Measurements from ENCODE around the gene PRKAA1. TPM values are rescaled to one million over a fixed set of nuclear protein-coding genes. Genes with fewer than 3 reads are reported as not detected.

PRKAA1 gene
- total RNA-seq (2022) (58.1 and 62.7 TPM in 2 replicates), Bru-seq, nascent RNA (percentile 88 among the genes with signal in this experiment), BruChase-seq, experiment 1, labeled RNA remaining after a 6-hour chase (percentile 92 among the genes with signal in this experiment), BruChase-seq, experiment 2, labeled RNA remaining after a 2-hour chase (percentile 90 among the genes with signal in this experiment)
- long read RNA-seq, full-length matches to known transcripts: 80 of 105 reads
- long read RNA-seq, partial matches to known transcripts: 8 of 105 reads
- long read RNA-seq, other reads (novel, unspliced or antisense): 17 of 105 reads

DNA sequence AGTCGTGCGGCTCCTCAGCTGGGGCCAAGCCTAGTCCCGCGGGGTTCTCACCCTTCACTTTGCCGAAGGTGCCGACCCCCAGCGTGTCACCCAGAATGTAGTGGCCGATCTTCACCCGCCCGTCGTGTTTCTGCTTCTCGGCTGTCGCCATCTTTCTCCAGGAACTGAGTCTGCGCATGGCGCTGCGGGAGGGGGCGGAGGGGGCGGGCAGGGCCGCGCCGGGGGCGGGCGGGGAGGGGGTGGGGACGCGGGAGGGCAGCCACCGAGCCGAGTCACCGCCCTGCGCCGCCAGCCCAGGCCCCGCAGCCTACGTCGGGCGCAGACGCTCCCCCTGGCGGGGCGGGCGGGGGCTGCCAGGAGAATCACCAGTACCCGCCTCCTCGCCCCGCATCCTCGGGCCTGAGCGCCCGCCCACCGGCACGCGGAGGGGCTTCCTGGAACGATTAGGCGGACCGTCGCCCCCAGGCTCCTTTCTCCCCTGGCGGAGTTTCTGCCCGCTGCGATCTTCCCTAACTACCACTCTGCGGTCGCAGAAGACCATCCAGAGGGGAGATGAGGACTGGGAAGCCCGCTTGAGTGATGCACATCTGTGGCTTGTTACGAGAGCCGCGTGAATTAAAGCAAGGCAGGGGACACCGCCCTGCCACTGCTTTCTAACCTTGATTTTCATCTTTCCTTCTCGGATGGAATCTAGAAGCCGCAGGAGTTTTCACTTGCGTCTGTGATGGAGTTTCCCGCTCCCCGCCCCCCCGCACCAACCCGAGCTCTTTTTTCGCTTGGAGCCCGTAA is at the start of gene PRKAA1:
Gene PRKAA1, minus strand, starts transcription at position 363 of the 789 bp plus-strand sequence. Its CDS starts 185 bp downstream, at position 178.
- H3K9me3 Mint-ChIP-seq (ENCODE audit: unreplicated experiment): no peaks in the 10 kb centered on the region
- peak within 1 kb of the TSS; percentile 79 for H3K4me3 Mint-ChIP-seq (ENCODE audit: unreplicated experiment)
- peaks cover 5% of the 10 kb centered on the region for H3K4me1 Mint-ChIP-seq (ENCODE audit: insufficient read depth, unreplicated experiment)
- intact Hi-C loops (cut with micrococcal nuclease): loop anchor here (1.0 kb wide), 2 partner anchors 33 to 43 kb away; partner anchors contain the start of gene TTC33
- BruUV-seq (replicated peaks): no TSS peak
- POLR2A ChIA-PET: interaction anchor here (0.5 to 1.8 kb wide), 20 partner anchors 10 to 1723 kb away, joined by 3 to 12 read pairs (median 4); partner anchors contain the start of gene FBXO4
- peak; percentile 85 for DNase-seq (ENCODE audit: unreplicated experiment)
- TF ChIP-seq CTCF (IDR thresholded peaks at IDR 0.05; ENCODE audit: unreplicated experiment): peak; percentile 61
- CTCF ChIA-PET: interaction anchor here (0.5 to 1.7 kb wide), 6 partner anchors 18 to 1813 kb away, joined by 3 to 7 read pairs (median 4); no protein-coding TSS in a partner anchor
- peaks cover 6% of the 10 kb centered on the region for H3K36me3 Mint-ChIP-seq (ENCODE audit: insufficient read depth, unreplicated experiment)
- no peaks in the 10 kb centered on the region for H3K27me3 Mint-ChIP-seq (ENCODE audit: insufficient read depth, unreplicated experiment)
- peak within 1 kb of the TSS; percentile 25 for H3K27ac Mint-ChIP-seq (ENCODE audit: low read depth, unreplicated experiment)

GRCh38 chr5:40847525-40847924 is 49.4 kb upstream of the PRKAA1 start:
- H3K9me3 Mint-ChIP-seq (ENCODE audit: unreplicated experiment): no peaks in the 10 kb centered on the region
- H3K4me1 Mint-ChIP-seq (ENCODE audit: insufficient read depth, unreplicated experiment): peaks cover 8% of the 10 kb centered on the region
- POLR2A ChIA-PET: interaction anchor here (2.0 kb wide), 1 partner anchor 12 kb away, joined by 6 read pairs; the partner anchor contains the start of gene RPL37
- TF ChIP-seq CTCF (IDR thresholded peaks at IDR 0.05; ENCODE audit: unreplicated experiment): no peak
- BruUV-seq (replicated peaks): no TSS peak
- H3K27me3 Mint-ChIP-seq (ENCODE audit: insufficient read depth, unreplicated experiment): no peaks in the 10 kb centered on the region
- no peak overlapping the region for H3K4me3 Mint-ChIP-seq (ENCODE audit: unreplicated experiment)
- no peak overlapping the region for H3K27ac Mint-ChIP-seq (ENCODE audit: low read depth, unreplicated experiment)
- intact Hi-C loops (cut with micrococcal nuclease): no loop called here
- peaks cover 15% of the 10 kb centered on the region for H3K36me3 Mint-ChIP-seq (ENCODE audit: insufficient read depth, unreplicated experiment)
- CTCF ChIA-PET: interaction anchor here (0.7 kb wide), 1 partner anchor 35 kb away, joined by 4 read pairs; no protein-coding TSS in a partner anchor
- no peak for DNase-seq (ENCODE audit: unreplicated experiment)

- Mint-ChIP-seq H3K27me3 (ENCODE audit: insufficient read depth, unreplicated experiment) (no peaks in the 10 kb centered on the region), H3K4me1 (ENCODE audit: insufficient read depth, unreplicated experiment) (peaks cover 8% of the 10 kb centered on the region), H3K4me3 (ENCODE audit: unreplicated experiment) (no peak overlapping the region), H3K27ac (ENCODE audit: low read depth, unreplicated experiment) (no peak overlapping the region), H3K9me3 (ENCODE audit: unreplicated experiment) (no peaks in the 10 kb centered on the region), H3K36me3 (ENCODE audit: insufficient read depth, unreplicated experiment) (peaks cover 15% of the 10 kb centered on the region)
- CTCF ChIA-PET: no interaction called here
- no TSS peak for BruUV-seq (replicated peaks)
- intact Hi-C loops (cut with micrococcal nuclease): no loop called here
- POLR2A ChIA-PET: interaction anchor here (1.0 kb wide), 1 partner anchor 11 kb away, joined by 5 read pairs; the partner anchor contains the start of gene RPL37
- DNase-seq (ENCODE audit: unreplicated experiment): no peak
- TF ChIP-seq CTCF (IDR thresholded peaks at IDR 0.05; ENCODE audit: unreplicated experiment): no peak
Measured at GRCh38 chr5:40846371-40846770, 48.2 kb upstream of the PRKAA1 start.

- DNase-seq (ENCODE audit: unreplicated experiment): no peak
- no peak overlapping the region for H3K27ac Mint-ChIP-seq (ENCODE audit: low read depth, unreplicated experiment)
- no peaks in the 10 kb centered on the region for H3K9me3 Mint-ChIP-seq (ENCODE audit: unreplicated experiment)
- H3K4me3 Mint-ChIP-seq (ENCODE audit: unreplicated experiment): no peak overlapping the region
- CTCF ChIA-PET: interaction anchor here (0.7 to 1.1 kb wide), 2 partner anchors 61 to 1296 kb away, joined by 3 read pairs; no protein-coding TSS in a partner anchor
- H3K4me1 Mint-ChIP-seq (ENCODE audit: insufficient read depth, unreplicated experiment): peaks cover 8% of the 10 kb centered on the region
- H3K27me3 Mint-ChIP-seq (ENCODE audit: insufficient read depth, unreplicated experiment): no peaks in the 10 kb centered on the region
- peaks cover 15% of the 10 kb centered on the region for H3K36me3 Mint-ChIP-seq (ENCODE audit: insufficient read depth, unreplicated experiment)
- POLR2A ChIA-PET: interaction anchor here (0.5 to 3.9 kb wide), 3 partner anchors 9 to 47 kb away, joined by 5 to 31 read pairs (median 10); partner anchors contain the start of gene RPL37
- no TSS peak for BruUV-seq (replicated peaks)
- no peak for TF ChIP-seq CTCF (IDR thresholded peaks at IDR 0.05; ENCODE audit: unreplicated experiment)
- intact Hi-C loops (cut with micrococcal nuclease): no loop called here
Measured at GRCh38 chr5:40844565-40844964, 46.4 kb upstream of the PRKAA1 start.

Measured in MCF 10A (cell line).